Lung (tissue), 12 donors: Measurements from ENCODE around the gene PPP6R3. TPM values are rescaled to one million over a fixed set of nuclear protein-coding genes. Genes with fewer than 3 reads are reported as not detected.

Experiments
- ATAC-seq: fragments of 200-7000 bp; cut with Tn5 transposase; one replicate; pipeline ENCODE4 v1.9.1; 2020; ENCODE audit warnings: moderate number of reproducible peaks; ENCODE audit not compliant: insufficient read depth, low FRiP score
- DNase-seq, 3 donors: peaks; one replicate each; pipeline ENCODE4 v3.0.0-alpha.2; 2013 to 2017
- H3K27ac ChIP-seq, 2 donors: one replicate each; pipeline ENCODE4 v1.5.1; 2013; ENCODE audit warnings: mild to moderate bottlenecking in 2 of 2, moderate library complexity in 2 of 2, control low read depth in 1 of 2, inconsistent platforms in 1 of 2, low read depth in 1 of 2, low read length in 1 of 2
- H3K27me3 ChIP-seq, 3 donors: one replicate each; pipeline ENCODE4 v1.5.1; 2013; ENCODE audit warnings: low read length in 2 of 3; ENCODE audit not compliant: control insufficient read depth in 3 of 3, insufficient read depth in 3 of 3
- H3K36me3 ChIP-seq, 4 donors: one replicate each; pipeline ENCODE4 v1.5.1; 2013; ENCODE audit warnings: low read length in 4 of 4, mild to moderate bottlenecking in 1 of 4, moderate library complexity in 1 of 4; ENCODE audit not compliant: control insufficient read depth in 4 of 4, insufficient read depth in 4 of 4
- H3K4me1 ChIP-seq, 5 donors: one replicate each; pipeline ENCODE4 v1.5.1; 2013; ENCODE audit warnings: low read length in 5 of 5, mild to moderate bottlenecking in 2 of 5, moderate library complexity in 1 of 5; ENCODE audit not compliant: control insufficient read depth in 5 of 5, insufficient read depth in 5 of 5
- H3K4me3 ChIP-seq: one replicate; pipeline ENCODE4 v1.5.1; 2013; ENCODE audit warnings: mild to moderate bottlenecking, control low read depth, moderate library complexity
- H3K9ac ChIP-seq, 2 donors: one replicate each; pipeline ENCODE4 v1.5.1; 2013; ENCODE audit warnings: low read length in 2 of 2, control low read depth in 1 of 2; ENCODE audit not compliant: insufficient read depth in 1 of 2
- H3K9me3 ChIP-seq, 4 donors: one replicate each; pipeline ENCODE4 v1.5.1; 2013; ENCODE audit warnings: low read length in 3 of 4, mild to moderate bottlenecking in 1 of 4, moderate library complexity in 1 of 4; ENCODE audit not compliant: control insufficient read depth in 4 of 4, insufficient read depth in 3 of 4
- CTCF ChIP-seq: IDR thresholded peaks from 2 replicates; pipeline ENCODE4 v1.5.1; 2012; ENCODE audit warnings: mild to moderate bottlenecking; ENCODE audit errors: control extremely low read depth, extremely low read depth
- WGBS, 2 donors: extraction: QIAGEN DNeasy Blood & Tissue Kit; methylation state at CpG; one replicate each; pipeline ENCODE4 v1.1.7; 2013; 5-methylcytosine and 5-hydroxymethylcytosine counted together
- polyA plus RNA-seq, 2 donors: library from polyadenylated mRNA; stranded (reverse); fragments of 200-250 nt; gene quantifications; one replicate each; pipeline ENCODE4 v1.2.1, GENCODE V29; 2013
- total RNA-seq, 2 donors: library from RNA; depleted of rRNA in 1 of 2; stranded (reverse); fragments of >200 nt in 1 of 2; gene quantifications; one replicate each; pipeline ENCODE4 v1.2.1, GENCODE V29; 2014 to 2021
- donor health status: control.
- donor health status: control.
- donor health status: Bipolar disorder and iron deficiency.
- donor health status: healthy.
- donor health status: DM: yes; HTN: yes; CAD: no.

The PPP6R3 gene
- total and polyA plus RNA-seq, 4 donors: 28.5 to 217 (median 60.7) TPM

DNA sequence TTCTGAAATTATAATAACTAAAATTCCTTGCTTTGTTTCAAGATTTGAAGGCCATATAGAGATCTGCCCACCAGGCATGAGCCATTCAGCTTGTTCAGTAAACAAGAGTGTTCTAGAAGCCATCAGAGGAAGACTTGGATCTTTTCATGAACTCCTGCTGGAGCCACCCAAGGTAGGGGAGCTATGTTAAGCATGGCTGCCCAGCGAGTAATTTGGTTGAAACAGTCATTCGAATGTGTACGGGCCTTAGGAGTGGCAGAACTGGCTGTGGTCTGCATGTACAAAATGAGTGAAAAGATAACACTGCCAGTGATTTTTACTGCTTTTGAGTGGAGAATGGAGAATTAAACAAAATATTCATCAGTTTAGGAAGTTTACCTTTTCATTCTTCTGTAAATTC lies 103.7 kb downstream of the PPP6R3 start:
- ATAC-seq (no peak), DNase-seq (no peak)
- H3K9ac ChIP-seq: no peak overlapping the region
- no peaks in the 10 kb centered on the region for H3K27me3 ChIP-seq
- H3K27ac ChIP-seq: no peak overlapping the region
- H3K36me3 ChIP-seq: peaks cover 21 to 52% (median 22%) of the 10 kb centered on the region in 4 donors
- H3K4me1 ChIP-seq: no peaks in the 10 kb centered on the region
- no peaks in the 10 kb centered on the region for H3K9me3 ChIP-seq
- no peak overlapping the region for H3K4me3 ChIP-seq
- 95 to 97% methylated on average over 3 of the region's 3 CpGs for WGBS, 2 donors
- no peak for TF ChIP-seq CTCF

- Histone ChIP-seq H3K9ac (no peak overlapping the region), H3K4me1 (no peaks in the 10 kb centered on the region), H3K4me3 (no peak overlapping the region), H3K36me3 (peaks cover 17 to 60% (median 21%) of the 10 kb centered on the region in 4 donors), H3K27ac (no peak overlapping the region), H3K27me3 (no peaks in the 10 kb centered on the region), H3K9me3 (no peaks in the 10 kb centered on the region)
- TF ChIP-seq CTCF: no peak
- WGBS, 2 donors: 74 to 81% methylated on average over 5 of the region's 5 CpGs
- DNase-seq (no peak), ATAC-seq (no peak)
Observed at GRCh38 chr11:68565768-68566167, 105.2 kb downstream of the PPP6R3 start.

GRCh38 chr11:68567553-68567952 lies 107.0 kb downstream of the PPP6R3 start:
- no peaks in the 10 kb centered on the region for H3K9me3 ChIP-seq
- H3K27me3 ChIP-seq: no peaks in the 10 kb centered on the region
- no peak overlapping the region for H3K4me3 ChIP-seq
- ATAC-seq (no peak), DNase-seq (no peak)
- 90 to 97% methylated on average over 3 of the region's 3 CpGs for WGBS, 2 donors
- H3K9ac ChIP-seq: no peak overlapping the region
- no peak overlapping the region for H3K27ac ChIP-seq
- H3K36me3 ChIP-seq: peaks cover 23 to 64% (median 31%) of the 10 kb centered on the region in 4 donors
- no peaks in the 10 kb centered on the region for H3K4me1 ChIP-seq
- no peak for TF ChIP-seq CTCF

GRCh38 chr11:68569357-68569756 lies 108.8 kb downstream of the PPP6R3 start:
- TF ChIP-seq CTCF: no peak
- ATAC-seq (no peak), DNase-seq (no peak)
- H3K27ac ChIP-seq: no peak overlapping the region
- WGBS, 2 donors: 80 to 91% methylated on average over 1 of the region's 1 CpG
- H3K4me3 ChIP-seq: no peak overlapping the region
- no peaks in the 10 kb centered on the region for H3K27me3 ChIP-seq
- H3K9me3 ChIP-seq: no peaks in the 10 kb centered on the region
- no peak overlapping the region for H3K9ac ChIP-seq
- peaks cover 15 to 67% (median 34%) of the 10 kb centered on the region in 4 donors for H3K36me3 ChIP-seq
- H3K4me1 ChIP-seq: no peaks in the 10 kb centered on the region
